ENCODE data around the gene BCL11A.

BCL11A gene

DNA sequence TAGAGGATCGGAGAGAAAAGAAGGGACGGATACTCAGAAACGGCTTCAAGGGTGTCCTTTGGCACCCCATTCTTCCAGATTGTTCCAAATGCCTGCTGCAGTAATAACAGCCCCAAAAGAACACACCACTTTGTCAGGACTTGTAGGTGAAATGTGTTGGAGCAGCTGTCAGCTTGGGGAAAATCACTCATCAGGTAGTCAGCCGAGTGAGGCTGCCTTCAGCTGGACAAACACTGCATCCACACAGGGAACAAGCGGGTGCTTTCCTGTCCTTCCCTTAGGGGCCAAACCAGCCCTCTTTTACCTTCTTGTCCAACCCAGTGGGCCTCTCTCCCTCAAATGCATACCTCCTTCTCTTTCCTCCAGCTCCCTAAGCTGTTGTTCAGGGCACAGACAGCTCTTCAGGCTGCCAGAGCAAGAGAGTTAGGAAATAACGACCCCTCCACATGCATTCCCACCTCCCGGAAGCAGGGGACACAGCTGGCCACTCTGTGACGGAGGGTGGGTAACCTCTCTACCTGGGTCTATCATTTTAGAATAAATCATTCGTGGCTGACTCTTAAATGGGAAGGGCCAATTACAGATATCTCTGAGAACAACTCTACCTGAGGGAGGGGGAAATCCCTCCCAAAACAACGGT, 48.1 kb downstream of the BCL11A start:
- no peak for DNase-seq (ENCODE audit: low read depth)

DNA sequence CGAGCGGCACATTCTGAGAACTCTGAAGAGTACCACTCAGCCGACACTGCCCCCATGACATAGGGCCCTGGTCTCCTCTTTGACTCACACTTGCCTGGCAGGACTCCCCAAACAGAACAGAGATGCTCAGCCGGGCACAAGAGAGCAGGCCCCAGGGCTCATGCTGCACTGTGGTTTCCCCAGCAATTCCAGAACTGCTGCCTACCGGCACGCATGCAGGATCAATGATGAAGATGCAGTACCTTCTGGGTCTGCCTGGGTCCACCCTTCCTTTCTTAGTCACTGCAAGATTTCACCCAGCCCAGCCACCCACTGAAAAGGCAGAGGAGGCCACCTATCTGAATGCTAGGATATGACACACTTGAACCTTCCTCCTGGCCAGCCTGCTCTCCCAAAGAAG, 49.4 kb downstream of the BCL11A start:
- DNase-seq (ENCODE audit: low read depth): no peak

DNA sequence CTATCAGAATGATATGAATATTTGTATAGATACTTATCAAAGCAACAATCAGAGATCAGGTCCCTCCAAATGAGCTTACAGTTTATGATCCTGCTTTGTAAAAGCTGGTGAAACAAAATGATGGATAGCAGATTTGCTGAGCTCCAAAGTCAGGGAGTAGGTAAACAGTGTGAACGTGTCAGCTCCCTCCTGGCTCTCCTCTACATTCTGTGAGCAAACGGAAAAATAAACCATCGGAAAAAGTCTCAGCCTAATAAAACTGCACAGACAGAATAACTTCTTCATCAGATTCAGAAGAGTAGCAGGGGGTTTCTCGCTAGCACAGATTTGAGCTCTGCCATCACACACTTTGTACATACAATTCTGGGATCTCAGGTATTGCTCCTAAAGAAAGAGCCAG, 51.3 kb downstream of the BCL11A start:
- no peak for DNase-seq (ENCODE audit: low read depth)

DNA sequence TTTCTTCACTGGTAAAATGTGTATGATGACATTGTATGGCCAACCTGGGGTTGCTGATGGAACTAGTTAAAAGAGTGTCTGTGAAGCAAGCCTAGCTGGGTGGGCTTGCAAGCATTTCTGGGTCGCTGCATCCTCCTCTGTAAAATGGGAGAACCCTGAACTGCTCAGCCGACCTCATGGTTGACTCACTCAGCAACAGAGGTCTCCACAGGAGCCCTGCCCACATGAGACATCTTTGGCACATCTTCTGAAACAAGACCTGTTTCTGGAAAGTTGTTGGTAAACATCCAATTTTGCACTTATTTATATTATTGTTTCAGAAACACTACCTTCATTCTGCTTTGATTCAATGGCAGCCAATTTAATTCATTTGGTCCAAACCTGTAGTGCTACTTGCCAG, 52.6 kb downstream of the BCL11A start:
- no peak for DNase-seq (ENCODE audit: low read depth)

DNA sequence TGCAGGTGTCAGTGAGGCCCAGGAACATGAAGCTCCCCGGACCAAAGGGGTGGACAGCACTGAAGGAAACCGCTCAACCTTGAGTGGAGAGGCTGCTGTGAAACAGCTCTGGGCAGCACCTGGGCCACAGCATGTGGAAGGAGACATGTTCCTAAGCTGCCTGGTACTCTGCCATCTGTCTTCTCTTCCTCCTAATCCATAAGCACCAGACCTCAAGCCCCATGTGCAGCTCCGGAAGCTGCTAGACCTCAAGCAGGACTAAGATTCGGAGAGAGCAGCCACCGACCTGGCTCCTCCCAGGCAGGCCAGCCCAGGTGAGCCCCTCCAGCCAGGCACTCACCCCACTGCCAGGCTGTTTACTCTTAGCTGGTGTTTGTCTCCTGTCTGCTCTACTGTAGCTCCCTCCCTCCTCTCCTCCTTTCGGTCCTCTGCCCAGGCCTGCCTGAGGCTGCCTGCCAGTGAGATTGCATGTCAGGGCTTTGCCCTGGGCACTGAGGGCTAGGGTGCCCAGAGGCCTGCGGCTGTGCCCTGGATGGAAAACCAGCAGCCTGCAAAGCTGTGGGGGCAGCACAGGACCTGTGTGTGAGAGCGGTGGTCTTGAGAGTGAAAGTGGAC, 53.7 kb downstream of the BCL11A start:
- no peak for DNase-seq (ENCODE audit: low read depth)

DNA sequence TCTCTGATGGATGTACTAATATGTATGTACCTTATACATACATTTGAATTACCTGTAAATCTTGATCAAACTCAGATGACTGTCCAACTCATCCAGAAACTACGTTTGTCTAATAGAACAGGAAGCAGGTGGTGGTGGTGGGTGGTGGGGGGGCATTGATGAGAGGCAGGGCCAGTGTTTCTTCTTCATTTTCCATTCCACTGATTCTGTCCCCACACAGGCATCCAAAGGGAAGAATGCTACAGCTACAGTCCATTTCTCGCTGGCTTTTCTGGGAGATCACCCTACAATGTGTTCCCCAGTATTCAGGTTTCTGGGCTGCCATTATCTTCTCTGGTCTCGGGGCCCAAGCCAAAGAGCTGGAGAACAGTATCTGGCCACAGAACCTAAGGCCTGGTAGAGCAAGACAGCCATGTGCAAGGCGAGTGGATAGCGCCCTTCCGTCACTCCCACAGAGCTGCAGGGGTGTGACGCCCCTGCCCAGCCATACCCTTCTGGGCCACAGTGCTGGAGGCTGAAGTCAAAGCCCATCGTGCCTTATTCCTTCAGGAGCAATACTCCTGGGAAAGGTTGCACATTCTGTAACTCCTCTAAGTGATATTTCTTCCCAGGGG, 54.5 kb downstream of the BCL11A start:
- DNase-seq (ENCODE audit: low read depth): no peak

DNA sequence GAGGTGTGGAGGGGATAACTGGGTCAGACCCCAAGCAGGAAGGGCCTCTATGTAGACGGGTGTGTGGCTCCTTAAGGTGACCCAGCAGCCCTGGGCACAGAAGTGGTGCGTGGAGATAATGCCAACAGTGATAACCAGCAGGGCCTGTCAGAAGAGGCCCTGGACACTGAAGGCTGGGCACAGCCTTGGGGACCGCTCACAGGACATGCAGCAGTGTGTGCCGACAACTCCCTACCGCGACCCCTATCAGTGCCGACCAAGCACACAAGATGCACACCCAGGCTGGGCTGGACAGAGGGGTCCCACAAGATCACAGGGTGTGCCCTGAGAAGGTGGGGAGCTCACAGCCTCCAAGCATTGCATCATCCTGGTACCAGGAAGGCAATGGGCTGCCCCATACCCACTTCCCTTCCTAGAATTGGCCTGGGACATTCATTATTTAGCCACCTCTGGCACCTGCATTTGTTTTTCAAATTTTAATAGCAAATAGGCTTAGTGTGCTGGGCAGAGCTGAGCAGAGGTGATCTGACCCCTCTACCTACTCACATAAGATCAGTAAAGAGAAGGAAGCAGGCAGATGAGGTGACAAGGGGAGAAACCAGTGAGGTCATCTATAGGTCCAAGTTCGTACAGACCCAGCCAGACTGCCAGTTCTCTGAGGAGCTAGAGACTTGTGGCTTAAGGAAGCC, 55.2 kb downstream of the BCL11A start:
- DNase-seq (ENCODE audit: low read depth): no peak

DNA sequence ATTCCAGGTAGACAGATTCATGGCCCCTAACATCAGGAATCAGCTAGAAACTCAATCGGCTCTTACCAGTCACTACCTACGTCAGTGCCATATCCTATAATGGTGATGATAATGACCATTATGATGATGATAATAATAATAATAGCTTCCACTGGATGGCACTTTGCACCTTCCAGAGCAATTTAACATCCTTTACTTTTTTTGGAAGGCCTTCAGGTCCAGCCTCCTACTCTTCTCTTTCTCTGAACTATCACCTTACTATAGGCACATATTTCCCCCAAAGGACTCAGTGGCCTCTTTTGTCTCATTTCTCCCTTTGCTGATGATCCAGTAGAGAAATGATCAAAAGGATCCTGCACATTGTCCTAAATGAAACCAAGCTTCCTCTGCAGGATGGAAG, 56.0 kb downstream of the BCL11A start:
- no peak for DNase-seq (ENCODE audit: low read depth)

DNA sequence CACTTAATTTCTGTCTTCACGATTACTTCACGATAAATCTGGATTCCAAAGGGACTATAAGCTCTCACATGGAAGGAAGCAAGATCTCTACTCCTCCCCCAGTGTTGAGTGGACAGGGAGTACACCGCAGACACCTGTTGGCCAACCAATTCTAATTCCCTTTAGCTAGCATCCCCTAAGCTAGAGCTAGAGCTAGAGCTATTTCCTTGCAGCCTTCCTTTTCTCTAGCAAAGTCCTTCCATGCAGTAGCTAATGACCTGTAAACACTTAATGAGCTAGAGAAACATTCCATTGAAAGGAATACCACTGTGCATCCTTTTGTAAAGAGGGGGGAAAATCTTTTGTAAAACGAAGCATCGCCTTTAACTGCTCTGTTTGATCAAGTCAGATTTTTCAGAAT, 56.5 kb downstream of the BCL11A start:
- no peak for DNase-seq (ENCODE audit: low read depth)

DNA sequence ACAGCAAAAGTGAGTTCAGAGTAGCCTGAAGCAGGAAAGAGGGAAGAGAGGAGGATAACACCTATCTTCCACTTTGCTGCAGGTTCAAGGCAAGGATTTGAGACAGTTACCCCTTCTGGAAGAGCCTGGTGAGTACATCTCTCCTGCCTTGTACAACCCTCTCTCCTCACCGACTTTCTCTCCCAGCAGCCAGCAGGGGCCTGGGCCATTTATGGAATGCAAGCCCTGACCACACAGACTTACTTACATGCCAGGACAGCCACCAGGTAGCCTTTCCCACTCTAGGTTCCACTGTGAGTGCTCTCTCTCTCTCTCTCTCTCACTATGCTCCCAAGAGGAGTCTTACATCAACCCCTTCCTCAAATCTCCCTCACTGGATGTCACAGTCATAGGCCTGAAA, 57.0 kb downstream of the BCL11A start:
- DNase-seq (ENCODE audit: low read depth): no peak

DNA sequence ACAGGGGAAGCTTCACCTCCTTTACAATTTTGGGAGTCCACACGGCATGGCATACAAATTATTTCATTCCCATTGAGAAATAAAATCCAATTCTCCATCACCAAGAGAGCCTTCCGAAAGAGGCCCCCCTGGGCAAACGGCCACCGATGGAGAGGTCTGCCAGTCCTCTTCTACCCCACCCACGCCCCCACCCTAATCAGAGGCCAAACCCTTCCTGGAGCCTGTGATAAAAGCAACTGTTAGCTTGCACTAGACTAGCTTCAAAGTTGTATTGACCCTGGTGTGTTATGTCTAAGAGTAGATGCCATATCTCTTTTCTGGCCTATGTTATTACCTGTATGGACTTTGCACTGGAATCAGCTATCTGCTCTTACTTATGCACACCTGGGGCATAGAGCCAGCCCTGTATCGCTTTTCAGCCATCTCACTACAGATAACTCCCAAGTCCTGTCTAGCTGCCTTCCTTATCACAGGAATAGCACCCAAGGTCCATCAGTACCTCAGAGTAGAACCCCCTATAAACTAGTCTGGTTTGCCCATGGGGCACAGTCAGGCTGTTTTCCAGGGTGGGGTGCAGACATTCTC, 58.3 kb downstream of the BCL11A start:
- no peak for DNase-seq (ENCODE audit: low read depth)

DNA sequence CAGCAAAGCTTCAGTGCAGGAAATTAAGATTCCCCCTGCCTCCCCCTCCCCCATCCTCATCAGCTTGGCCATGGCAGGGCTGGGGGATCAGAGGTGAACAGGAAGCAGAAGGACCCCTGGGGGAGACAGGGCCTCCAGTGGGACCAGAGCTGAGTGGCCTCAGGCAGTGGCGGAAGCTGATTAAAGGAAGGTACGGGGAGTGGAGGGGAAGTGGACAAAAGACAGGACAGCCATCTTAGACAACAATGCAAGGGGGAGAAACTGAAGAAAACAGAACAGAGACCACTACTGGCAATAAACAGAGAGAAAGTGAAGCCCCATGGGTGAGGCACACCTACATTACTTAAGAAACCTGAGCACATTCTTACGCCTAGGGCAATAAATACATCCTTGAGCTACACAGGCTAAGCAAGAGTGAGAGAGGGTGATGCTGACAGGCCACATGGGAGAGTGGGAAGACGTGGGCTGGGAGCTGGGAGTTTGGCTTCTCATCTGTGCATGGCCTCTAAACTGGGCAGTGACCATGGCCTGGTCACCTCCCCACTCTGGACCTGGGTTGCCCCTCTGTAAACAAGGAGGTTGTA, 59.6 kb downstream of the BCL11A start:
- no peak for DNase-seq (ENCODE audit: low read depth)

DNA sequence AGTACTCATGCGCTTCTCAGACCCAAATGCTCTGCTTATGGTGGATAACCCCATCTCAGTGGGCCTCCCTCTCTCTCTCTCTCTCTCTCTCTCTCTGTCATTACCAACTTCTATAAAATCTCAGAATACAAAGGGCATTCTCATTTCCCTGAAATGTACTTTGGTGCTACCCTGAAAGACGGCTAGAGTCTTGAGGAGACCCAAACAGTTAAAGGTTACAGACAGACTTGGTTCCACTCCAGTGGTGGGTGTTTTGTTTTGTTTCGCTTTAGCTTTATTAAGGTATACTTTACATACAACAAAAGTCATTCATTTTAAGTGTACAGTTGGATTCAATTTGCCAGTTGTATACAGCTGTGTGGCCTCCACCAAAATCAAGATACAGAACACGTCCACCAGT, 60.9 kb downstream of the BCL11A start:
- no peak for DNase-seq (ENCODE audit: low read depth)

DNA sequence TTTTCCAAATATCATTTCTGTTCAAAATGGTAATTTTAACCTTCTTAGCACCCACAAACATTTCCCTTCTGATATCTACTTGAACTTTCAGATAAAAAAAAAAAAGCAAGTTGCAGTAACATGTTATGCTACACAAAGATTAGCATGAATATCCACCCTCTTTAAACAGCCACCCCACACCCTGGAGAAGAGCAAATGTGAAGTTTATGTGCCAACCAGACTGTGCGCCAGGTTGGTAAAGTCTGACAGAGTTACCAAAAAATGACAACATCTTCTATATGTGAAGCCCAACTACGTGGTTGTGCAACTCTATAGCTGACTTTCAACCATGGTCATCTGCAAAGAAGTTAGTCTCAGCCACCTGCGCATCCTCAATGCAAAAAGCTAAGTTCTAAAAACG, 62.6 kb downstream of the BCL11A start:
- no peak for DNase-seq (ENCODE audit: low read depth)

DNA sequence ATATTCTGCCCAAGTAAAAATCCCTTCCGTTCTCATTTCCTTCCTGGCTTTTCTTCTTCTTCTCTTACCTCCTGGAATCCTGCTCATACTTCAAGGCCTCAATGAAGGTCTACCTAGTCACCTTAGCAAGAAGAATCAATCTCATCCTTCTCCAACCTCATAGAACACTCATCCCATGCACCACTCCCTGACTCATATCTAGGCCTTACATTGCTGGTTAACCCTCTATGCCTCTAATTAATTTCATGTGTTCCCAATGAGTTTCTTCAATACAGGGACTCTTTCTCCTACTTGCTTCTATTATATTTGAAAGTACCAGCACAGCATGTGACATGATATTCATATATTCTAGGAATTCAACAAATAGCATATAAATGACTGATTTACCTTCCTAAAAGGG, 63.0 kb downstream of the BCL11A start:
- no peak for DNase-seq (ENCODE audit: low read depth)

DNA sequence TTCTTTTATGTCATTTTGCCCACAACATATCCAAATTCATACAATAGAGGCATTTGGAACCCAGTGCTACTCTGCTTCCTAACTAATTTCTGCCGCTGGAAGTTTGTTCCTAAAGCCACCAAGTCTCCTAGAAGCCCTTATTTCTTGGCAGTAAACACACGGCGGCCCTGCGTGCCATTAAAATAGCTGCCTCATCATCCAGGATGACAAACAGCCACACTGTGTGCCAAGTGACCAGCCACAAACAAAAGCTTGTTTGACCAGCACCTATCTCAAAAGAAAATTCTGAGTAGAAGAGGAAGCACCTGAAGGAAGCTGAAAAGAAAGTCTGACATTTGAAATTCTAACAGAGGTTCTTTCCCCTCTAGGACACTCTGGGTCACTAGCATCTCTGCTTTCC, 64.2 kb downstream of the BCL11A start:
- DNase-seq (ENCODE audit: low read depth): no peak

DNA sequence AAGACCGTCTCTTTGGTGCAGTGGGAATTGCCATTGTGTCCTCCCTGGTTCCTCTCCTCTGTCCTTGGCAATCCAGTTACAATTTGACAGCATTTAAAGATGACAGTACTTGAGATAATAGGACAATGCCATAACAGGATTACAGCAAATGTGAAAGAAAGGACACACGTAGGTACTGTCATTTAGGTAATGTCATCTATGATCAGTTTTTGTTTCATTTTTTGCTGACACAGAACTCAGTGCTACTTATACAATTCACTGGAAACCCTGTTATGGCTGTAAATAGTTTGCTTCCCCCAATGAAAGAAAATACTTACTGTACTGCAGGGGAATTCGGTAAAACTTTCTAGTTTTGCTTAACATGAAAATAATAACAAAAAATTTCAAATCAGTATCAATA, 65.2 kb downstream of the BCL11A start:
- DNase-seq (ENCODE audit: low read depth): no peak

DNA sequence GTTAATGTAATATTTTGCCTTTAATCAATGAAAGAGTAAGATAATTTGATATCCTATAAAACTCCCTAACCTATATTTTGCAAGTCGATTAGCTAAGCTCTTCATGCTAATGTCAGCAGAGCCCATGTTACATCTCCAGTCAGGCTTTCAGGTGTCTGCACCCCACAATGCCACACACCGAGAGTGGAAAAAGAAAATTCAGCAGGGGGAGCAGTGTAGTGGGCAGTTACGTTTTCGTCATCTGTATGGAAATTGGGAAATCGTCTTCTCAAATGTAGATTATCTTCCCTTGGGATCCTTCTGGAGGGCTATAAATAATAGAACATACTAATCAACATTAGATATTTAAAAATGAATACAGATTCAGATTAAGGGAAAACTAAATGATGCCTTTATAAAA, 66.3 kb downstream of the BCL11A start:
- no peak for DNase-seq (ENCODE audit: low read depth)

DNA sequence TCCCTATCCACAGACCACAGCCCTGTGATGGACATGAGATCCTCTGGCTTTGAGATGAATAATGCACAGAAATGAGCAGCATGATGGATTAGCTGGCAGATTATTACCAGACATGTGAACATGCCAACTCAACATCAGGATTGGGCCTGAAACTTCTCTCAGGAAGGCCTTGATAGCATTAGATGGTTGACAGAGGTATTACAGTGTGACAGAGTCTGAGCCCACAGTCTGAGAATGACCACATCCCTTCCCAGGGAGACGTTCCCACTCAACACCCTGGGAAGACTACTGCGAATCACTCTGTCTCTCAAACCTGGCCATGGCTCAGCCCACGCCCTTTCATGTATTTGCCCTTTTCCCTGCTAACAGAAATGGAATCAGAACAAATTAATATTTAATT, 66.9 kb downstream of the BCL11A start:
- DNase-seq (ENCODE audit: low read depth): no peak

DNA sequence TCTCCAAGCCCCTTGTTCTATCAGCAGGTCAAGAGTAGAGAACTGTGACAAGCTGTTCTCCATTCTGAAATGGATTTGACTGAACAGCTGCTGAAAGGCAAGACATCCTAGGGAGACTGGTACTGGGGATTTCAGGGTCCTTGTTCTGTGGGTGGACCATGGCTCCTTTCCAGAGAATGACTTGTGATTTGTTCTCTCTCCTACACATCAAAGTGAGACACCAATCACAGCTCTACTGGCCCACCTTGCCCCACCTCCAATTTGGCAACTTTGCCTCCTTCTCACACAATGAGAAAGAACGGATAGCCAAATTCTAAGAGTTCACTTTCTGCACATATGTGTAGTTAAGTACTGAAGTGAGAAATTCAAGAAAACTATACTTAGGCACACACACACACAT, 67.4 kb downstream of the BCL11A start:
- DNase-seq (ENCODE audit: low read depth): no peak

DNA sequence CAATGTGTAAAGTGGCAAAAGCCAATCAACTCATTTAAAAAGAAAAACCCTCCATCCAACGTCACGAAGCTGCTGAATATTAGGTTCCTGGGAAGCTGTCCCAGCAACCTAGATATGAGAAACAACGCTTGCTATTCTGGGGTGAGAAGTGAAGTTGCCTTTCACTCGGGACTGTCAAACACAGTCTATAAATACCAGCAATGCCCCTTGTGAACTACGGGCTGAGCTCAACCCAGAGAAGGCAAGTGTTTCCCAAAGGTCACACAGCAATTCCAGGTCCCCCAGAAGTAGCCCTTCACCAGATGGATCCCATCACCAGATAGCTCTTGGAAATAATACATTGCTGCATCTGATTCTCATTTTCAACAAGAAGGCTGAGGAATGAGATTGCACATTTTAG, 67.9 kb downstream of the BCL11A start:
- no peak for DNase-seq (ENCODE audit: low read depth)

DNA sequence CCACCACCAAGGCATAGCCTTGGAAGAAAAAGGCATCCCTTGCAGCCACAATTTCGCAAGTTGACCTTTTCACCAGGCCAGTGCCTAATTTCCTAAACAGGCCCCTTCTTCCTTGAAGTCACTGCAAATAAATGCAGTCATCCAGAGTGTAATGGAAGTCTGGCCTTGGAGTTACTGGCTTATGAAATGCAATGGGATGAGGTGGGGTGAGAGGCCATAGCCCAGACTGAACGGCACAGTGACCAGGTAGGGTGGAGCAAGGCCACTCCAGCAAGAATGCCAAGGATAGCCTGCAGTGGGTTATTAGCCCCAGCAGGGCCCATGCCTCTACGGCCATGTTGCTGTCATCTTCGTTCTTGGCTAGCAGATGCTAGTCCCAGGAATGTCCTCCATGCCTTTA, 68.4 kb downstream of the BCL11A start:
- no peak for DNase-seq (ENCODE audit: low read depth)
